ENCODE results near the gene DENND1B. TPM values are rescaled to one million over a fixed set of nuclear protein-coding genes. Genes with fewer than 3 reads are reported as not detected.

The DENND1B gene
- polyA plus RNA-seq, 1 of the 3 experiments (the other 2 are of a cell fraction): 1.4 TPM

DNA sequence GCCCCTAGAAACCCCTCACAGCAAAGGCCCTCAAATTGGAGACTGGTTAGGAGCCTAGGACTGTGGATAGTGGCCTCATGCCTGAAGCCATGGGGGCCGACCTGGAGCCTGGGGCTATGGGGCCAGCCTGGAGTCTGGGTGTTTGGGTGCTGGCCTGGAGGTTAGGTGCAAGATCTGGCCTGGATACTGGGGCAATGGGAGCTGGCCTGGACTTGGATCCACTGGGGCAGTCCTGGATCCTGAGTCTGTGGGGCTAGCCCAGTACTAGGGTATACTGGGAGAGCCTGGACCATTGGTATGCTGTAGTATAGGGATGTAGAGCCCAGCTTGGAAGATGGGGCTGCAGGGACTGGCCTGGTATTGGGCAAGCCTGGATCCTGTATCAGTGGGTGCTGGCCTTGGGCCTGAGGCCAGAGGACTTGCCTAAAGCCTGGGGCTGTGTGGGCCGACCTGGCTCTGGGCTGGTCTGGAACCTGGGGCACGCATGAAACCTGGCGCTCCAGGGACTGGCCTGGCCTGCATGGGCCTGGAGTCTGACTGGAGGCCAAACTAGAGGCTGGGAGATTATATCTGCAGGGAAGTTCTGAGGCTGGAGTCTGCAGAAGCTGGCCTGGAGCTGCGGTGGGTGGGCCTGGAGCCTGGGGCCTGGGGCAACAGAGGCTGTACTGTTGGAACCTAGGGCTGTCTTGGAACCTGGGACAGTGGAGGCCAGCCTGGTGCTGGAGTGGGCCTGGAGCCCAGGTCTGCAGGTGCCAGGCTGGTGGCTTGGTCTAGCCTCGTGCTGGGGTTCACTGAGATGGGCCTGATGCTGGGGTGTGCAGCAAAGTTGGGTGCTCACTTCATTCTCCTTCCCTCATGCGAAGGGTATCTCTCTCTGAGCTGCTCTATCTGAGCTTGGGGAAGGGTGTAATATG lies 12.6 kb upstream of the DENND1B start (continued):
- TF ChIP-seq MEF2A (IDR thresholded peaks at IDR 0.05; ENCODE audit: borderline replicate concordance, low read depth): no peak

DNA sequence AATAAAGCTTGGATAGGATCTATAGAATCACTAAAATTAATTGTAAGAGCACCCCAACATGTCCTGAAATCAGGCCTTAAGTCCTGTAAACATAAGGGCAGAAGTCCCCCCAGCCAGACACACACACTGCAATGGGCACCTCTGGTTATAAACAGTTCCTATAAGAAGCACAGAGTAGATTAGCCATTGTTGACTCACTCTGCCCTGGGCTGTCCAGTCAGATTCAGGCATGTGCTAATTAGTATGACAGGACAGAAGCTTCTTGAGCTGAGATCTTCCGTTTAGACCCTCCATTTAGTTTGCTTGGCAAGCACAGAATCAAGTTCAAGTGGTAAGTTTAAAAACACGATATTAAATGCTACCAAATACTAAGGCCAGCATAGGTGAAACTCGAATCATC lies 11.8 kb upstream of the DENND1B start:
- no peak for DNase-seq

DNA sequence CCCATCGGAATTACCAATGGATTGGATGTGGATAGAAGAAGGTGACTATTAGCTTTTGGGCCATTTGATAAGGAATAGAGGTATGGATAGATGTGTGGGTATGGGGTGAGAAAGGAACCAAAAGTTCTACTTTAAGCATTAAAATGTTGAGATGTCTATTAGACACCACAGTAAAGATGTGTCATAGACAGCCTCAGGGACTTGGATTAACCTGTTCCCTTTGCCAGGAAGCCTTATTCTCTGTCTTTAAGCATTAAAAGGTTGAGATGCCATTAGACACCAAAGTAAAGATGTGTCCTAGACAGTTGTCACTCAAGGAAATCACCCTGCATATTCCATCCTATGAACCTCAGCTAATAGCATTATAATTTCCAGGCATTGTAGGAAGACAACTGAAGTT lies 11.0 kb upstream of the DENND1B start:
- POLR2A ChIA-PET: no interaction called here
- Histone ChIP-seq H4K20me1 (ENCODE audit: insufficient read depth) (no peaks in the 10 kb centered on the region), H3F3A (replicated peaks; ENCODE audit: insufficient read depth) (peaks cover 7% of the 10 kb centered on the region), H3K9me2 (no peaks in the 10 kb centered on the region), H3K9ac (no peak overlapping the region), H3K36me3 (replicated peaks in 1 of 2; ENCODE audit: control insufficient read depth in 1 of 2, insufficient read depth in 2 of 2, low read length in 1 of 2) (no peaks in the 10 kb centered on the region), H3K4me1 (ENCODE audit: control insufficient read depth in 1 of 2, insufficient read depth in 2 of 2, low read depth in 1 of 2, low read length in 1 of 2) (no peaks in the 10 kb centered on the region; a peak in 1 of 4 replicates), H2AFZ (ENCODE audit: low read depth) (no peak overlapping the region), H3K4me2 (no peak overlapping the region), H3K4me3 (ENCODE audit: low read depth in 2 of 2, low read length in 1 of 2) (no peak overlapping the region), H3K9me3 (no peaks in the 10 kb centered on the region), H3K79me2 (ENCODE audit: insufficient read depth) (no peaks in the 10 kb centered on the region), H3K27ac (ENCODE audit: low read depth in 2 of 2, low read length in 1 of 2) (no peak overlapping the region), H3K27me3 (ENCODE audit: insufficient read depth) (no peaks in the 10 kb centered on the region)
- CTCF ChIA-PET: no interaction called here
- 76% methylated on average over 1 of the region's 1 CpG for WGBS (ENCODE audit: low lambda C conversion rate)
- no peak for DNase-seq
- no peak for TF ChIP-seq RFX5 (IDR thresholded peaks at IDR 0.05; ENCODE audit: low read length)
- no peak for TF ChIP-seq FOXJ3 (CRISPR knock-in tag; IDR thresholded peaks at IDR 0.05)
- TF ChIP-seq EP300 (IDR thresholded peaks at IDR 0.05; ENCODE audit: borderline replicate concordance in 1 of 2, low read depth in 1 of 2, low read length in 1 of 2): no peak
- TF ChIP-seq, protein P1, sequence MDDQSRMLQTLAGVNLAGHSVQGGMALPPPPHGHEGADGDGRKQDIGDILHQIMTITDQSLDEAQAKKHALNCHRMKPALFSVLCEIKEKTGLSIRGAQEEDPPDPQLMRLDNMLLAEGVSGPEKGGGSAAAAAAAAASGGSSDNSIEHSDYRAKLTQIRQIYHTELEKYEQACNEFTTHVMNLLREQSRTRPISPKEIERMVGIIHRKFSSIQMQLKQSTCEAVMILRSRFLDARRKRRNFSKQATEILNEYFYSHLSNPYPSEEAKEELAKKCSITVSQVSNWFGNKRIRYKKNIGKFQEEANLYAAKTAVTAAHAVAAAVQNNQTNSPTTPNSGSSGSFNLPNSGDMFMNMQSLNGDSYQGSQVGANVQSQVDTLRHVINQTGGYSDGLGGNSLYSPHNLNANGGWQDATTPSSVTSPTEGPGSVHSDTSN (IDR thresholded peaks at IDR 0.05): no peak
- TF ChIP-seq, protein P2, sequence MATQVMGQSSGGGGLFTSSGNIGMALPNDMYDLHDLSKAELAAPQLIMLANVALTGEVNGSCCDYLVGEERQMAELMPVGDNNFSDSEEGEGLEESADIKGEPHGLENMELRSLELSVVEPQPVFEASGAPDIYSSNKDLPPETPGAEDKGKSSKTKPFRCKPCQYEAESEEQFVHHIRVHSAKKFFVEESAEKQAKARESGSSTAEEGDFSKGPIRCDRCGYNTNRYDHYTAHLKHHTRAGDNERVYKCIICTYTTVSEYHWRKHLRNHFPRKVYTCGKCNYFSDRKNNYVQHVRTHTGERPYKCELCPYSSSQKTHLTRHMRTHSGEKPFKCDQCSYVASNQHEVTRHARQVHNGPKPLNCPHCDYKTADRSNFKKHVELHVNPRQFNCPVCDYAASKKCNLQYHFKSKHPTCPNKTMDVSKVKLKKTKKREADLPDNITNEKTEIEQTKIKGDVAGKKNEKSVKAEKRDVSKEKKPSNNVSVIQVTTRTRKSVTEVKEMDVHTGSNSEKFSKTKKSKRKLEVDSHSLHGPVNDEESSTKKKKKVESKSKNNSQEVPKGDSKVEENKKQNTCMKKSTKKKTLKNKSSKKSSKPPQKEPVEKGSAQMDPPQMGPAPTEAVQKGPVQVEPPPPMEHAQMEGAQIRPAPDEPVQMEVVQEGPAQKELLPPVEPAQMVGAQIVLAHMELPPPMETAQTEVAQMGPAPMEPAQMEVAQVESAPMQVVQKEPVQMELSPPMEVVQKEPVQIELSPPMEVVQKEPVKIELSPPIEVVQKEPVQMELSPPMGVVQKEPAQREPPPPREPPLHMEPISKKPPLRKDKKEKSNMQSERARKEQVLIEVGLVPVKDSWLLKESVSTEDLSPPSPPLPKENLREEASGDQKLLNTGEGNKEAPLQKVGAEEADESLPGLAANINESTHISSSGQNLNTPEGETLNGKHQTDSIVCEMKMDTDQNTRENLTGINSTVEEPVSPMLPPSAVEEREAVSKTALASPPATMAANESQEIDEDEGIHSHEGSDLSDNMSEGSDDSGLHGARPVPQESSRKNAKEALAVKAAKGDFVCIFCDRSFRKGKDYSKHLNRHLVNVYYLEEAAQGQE (IDR thresholded peaks at IDR 0.05; ENCODE audit: low read depth, low read length): no peak
- no peak for TF ChIP-seq MEF2A (IDR thresholded peaks at IDR 0.05; ENCODE audit: borderline replicate concordance, low read depth)
- no peak for TF ChIP-seq RXRA (IDR thresholded peaks at IDR 0.05; ENCODE audit: borderline replicate concordance, low read depth)
- TF ChIP-seq, protein P3, sequence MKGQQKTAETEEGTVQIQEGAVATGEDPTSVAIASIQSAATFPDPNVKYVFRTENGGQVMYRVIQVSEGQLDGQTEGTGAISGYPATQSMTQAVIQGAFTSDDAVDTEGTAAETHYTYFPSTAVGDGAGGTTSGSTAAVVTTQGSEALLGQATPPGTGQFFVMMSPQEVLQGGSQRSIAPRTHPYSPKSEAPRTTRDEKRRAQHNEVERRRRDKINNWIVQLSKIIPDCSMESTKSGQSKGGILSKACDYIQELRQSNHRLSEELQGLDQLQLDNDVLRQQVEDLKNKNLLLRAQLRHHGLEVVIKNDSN (IDR thresholded peaks at IDR 0.05; ENCODE audit: borderline replicate concordance, low read depth): no peak
- TF ChIP-seq RAD21 (IDR thresholded peaks at IDR 0.05; ENCODE audit: low read length): no peak
- no peak for TF ChIP-seq ELF1 (IDR thresholded peaks at IDR 0.05)
- no peak for TF ChIP-seq NRF1 (IDR thresholded peaks at IDR 0.05; ENCODE audit: low read depth, low read length)
- TF ChIP-seq EZH2phosphoT487 (IDR thresholded peaks at IDR 0.05; ENCODE audit: borderline replicate concordance, low read depth): no peak

More for the DNA sequence above, 11.8 kb upstream of the DENND1B start:
- no peak for TF ChIP-seq MXI1 (IDR thresholded peaks at IDR 0.05; ENCODE audit: low read depth, low read length)
- no peak for TF ChIP-seq FOXM1 (IDR thresholded peaks at IDR 0.05; ENCODE audit: low read depth)
- no peak for TF ChIP-seq YY1 (IDR thresholded peaks at IDR 0.05; ENCODE audit: low read depth)
- TF ChIP-seq GABPA (IDR thresholded peaks at IDR 0.05; ENCODE audit: low read depth): no peak
- TF ChIP-seq, protein P4, sequence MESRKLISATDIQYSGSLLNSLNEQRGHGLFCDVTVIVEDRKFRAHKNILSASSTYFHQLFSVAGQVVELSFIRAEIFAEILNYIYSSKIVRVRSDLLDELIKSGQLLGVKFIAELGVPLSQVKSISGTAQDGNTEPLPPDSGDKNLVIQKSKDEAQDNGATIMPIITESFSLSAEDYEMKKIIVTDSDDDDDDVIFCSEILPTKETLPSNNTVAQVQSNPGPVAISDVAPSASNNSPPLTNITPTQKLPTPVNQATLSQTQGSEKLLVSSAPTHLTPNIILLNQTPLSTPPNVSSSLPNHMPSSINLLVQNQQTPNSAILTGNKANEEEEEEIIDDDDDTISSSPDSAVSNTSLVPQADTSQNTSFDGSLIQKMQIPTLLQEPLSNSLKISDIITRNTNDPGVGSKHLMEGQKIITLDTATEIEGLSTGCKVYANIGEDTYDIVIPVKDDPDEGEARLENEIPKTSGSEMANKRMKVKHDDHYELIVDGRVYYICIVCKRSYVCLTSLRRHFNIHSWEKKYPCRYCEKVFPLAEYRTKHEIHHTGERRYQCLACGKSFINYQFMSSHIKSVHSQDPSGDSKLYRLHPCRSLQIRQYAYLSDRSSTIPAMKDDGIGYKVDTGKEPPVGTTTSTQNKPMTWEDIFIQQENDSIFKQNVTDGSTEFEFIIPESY (IDR thresholded peaks at IDR 0.05; ENCODE audit: borderline replicate concordance, low read depth): no peak
- Histone ChIP-seq H3K4me3 (ENCODE audit: low read depth in 2 of 2, low read length in 1 of 2) (no peak overlapping the region), H2AFZ (ENCODE audit: low read depth) (no peak overlapping the region), H4K20me1 (ENCODE audit: insufficient read depth) (no peaks in the 10 kb centered on the region), H3K9me2 (no peaks in the 10 kb centered on the region), H3F3A (replicated peaks; ENCODE audit: insufficient read depth) (peaks cover 7% of the 10 kb centered on the region), H3K27me3 (ENCODE audit: insufficient read depth) (no peaks in the 10 kb centered on the region), H3K79me2 (ENCODE audit: insufficient read depth) (no peaks in the 10 kb centered on the region), H3K9me3 (no peaks in the 10 kb centered on the region), H3K27ac (ENCODE audit: low read depth in 2 of 2, low read length in 1 of 2) (no peak overlapping the region), H3K36me3 (replicated peaks in 1 of 2; ENCODE audit: control insufficient read depth in 1 of 2, insufficient read depth in 2 of 2, low read length in 1 of 2) (no peaks in the 10 kb centered on the region), H3K4me1 (ENCODE audit: control insufficient read depth in 1 of 2, insufficient read depth in 2 of 2, low read depth in 1 of 2, low read length in 1 of 2) (no peaks in the 10 kb centered on the region; a peak in 1 of 4 replicates), H3K9ac (no peak overlapping the region), H3K4me2 (no peak overlapping the region)
- ChIA-PET POLR2A (no interaction called here), CTCF (no interaction called here)
- 57% methylated on average over 3 of the region's 3 CpGs for WGBS (ENCODE audit: low lambda C conversion rate)
